Chondrocyte (in vitro differentiated cells): ENCODE measurements around the gene TMEM132D. TPM values are rescaled to one million over a fixed set of nuclear protein-coding genes. Genes with fewer than 3 reads are reported as not detected.

Experiments
- DNase-seq: peaks from one replicate; pipeline ENCODE4 v3.0.0; 2021; ENCODE audit warnings: mixed read lengths, low spot score
- H3K27ac Mint-ChIP-seq: one replicate; pipeline ENCODE4 v1.8.0; 2021; ENCODE audit warnings: mild to moderate bottlenecking, moderate library complexity, mixed read lengths; ENCODE audit not compliant: unreplicated experiment
- H3K27me3 Mint-ChIP-seq: 2 replicates; pipeline ENCODE4 v1.8.0; 2021; ENCODE audit warnings: low read depth, mixed read lengths
- H3K36me3 Mint-ChIP-seq: 2 replicates; pipeline ENCODE4 v1.8.0; 2021; ENCODE audit warnings: low read depth, mixed read lengths
- H3K4me1 Mint-ChIP-seq: 2 replicates; pipeline ENCODE4 v1.8.0; 2021; ENCODE audit warnings: low read depth, mild to moderate bottlenecking, mixed read lengths
- H3K4me3 Mint-ChIP-seq: one replicate; pipeline ENCODE4 v1.8.0; 2021; ENCODE audit warnings: mild to moderate bottlenecking, moderate library complexity, mixed read lengths; ENCODE audit not compliant: unreplicated experiment
- H3K9me3 Mint-ChIP-seq: 2 replicates; pipeline ENCODE4 v1.8.0; 2021; ENCODE audit warnings: low read depth, mixed read lengths
- CTCF ChIP-seq: fragments of 200-600 bp; sonication (generic); IDR thresholded peaks from 2 replicates; pipeline ENCODE4 v1.5.0; 2021; ENCODE audit warnings: antibody characterized with exemption, mild to moderate bottlenecking, moderate library complexity
- total RNA-seq: library from RNA; stranded (reverse); gene quantifications from 3 replicates; pipeline ENCODE4 v1.2.1, GENCODE V29; 2021

Gene TMEM132D
- total RNA-seq, 1 donor from 2014 or later, result 3.1 TPM

DNA sequence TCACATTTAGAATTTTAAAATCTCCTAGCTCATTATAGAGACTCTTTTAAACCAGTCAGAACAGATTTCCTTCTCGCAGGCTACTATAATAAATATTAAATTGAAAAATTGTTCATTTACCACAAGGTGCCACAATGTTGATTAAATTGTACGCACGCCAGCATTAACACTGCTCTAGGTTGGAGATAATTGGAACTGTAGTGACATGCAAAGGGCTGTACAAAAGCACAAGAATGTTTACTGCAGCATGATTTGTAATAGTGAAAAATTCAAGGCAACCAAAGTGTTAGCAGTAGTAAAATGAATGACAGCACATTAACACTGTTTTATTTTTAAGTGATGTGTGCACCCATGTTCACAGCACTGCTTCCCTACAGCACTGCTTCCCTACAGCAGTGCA, 52.5 kb downstream of the TMEM132D start:
- Mint-ChIP-seq H3K4me1 (no peaks in the 10 kb centered on the region), H3K27me3 (no peaks in the 10 kb centered on the region), H3K9me3 (peaks cover 6% of the 10 kb centered on the region), H3K36me3 (no peaks in the 10 kb centered on the region), H3K27ac (no peak overlapping the region), H3K4me3 (no peak overlapping the region)
- no peak for DNase-seq
- TF ChIP-seq CTCF, result no peak

GRCh38 chr12:129848876-129849275, 54.9 kb downstream of the TMEM132D start:
- H3K27ac Mint-ChIP-seq, result no peak overlapping the region
- no peaks in the 10 kb centered on the region for H3K27me3 Mint-ChIP-seq
- no peak for TF ChIP-seq CTCF
- DNase-seq, result no peak
- no peaks in the 10 kb centered on the region for H3K4me1 Mint-ChIP-seq
- H3K4me3 Mint-ChIP-seq, result no peak overlapping the region
- H3K36me3 Mint-ChIP-seq, result no peaks in the 10 kb centered on the region
- peaks cover 6% of the 10 kb centered on the region for H3K9me3 Mint-ChIP-seq

DNA sequence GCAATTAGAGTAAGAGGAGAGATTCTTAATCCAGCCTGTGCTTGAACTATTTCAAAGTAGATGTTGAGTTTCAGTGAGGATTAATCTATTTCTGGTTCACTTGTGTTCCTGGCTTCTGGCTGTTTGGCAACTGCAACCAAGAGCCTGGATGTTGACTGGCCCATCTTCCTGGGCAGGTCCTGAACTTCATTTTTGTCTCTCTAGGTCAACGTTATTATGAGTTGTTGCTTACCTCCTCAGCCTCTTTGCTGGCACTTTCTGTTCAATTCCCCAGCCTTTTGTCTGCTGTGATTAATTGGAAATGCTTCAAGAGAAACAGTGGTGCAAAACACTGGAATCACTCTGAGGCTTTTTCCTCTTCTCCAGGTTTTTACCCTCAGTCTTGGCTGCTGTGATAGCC, 56.8 kb downstream of the TMEM132D start:
- Mint-ChIP-seq H3K9me3 (peaks cover 6% of the 10 kb centered on the region), H3K4me1 (no peaks in the 10 kb centered on the region), H3K4me3 (no peak overlapping the region), H3K36me3 (no peaks in the 10 kb centered on the region), H3K27ac (no peak overlapping the region), H3K27me3 (no peaks in the 10 kb centered on the region)
- no peak for DNase-seq
- TF ChIP-seq CTCF, result no peak

GRCh38 chr12:129844662-129845220, 59.1 kb downstream of the TMEM132D start:
- Mint-ChIP-seq H3K4me3 (no peak overlapping the region), H3K4me1 (peaks cover 2% of the 10 kb centered on the region), H3K9me3 (peaks cover 6% of the 10 kb centered on the region), H3K27me3 (no peaks in the 10 kb centered on the region), H3K27ac (no peak overlapping the region), H3K36me3 (no peaks in the 10 kb centered on the region)
- TF ChIP-seq CTCF, result no peak
- no peak for DNase-seq

GRCh38 chr12:129841251-129841650, 62.6 kb downstream of the TMEM132D start:
- H3K9me3 Mint-ChIP-seq, result no peaks in the 10 kb centered on the region
- TF ChIP-seq CTCF, result no peak
- H3K27ac Mint-ChIP-seq, result no peak overlapping the region
- no peaks in the 10 kb centered on the region for H3K27me3 Mint-ChIP-seq
- H3K4me1 Mint-ChIP-seq, result peaks cover 2% of the 10 kb centered on the region
- DNase-seq, result no peak
- no peaks in the 10 kb centered on the region for H3K36me3 Mint-ChIP-seq
- no peak overlapping the region for H3K4me3 Mint-ChIP-seq
